Caco-2 (cell line): ENCODE measurements around the gene SLC28A1. TPM values are rescaled to one million over a fixed set of nuclear protein-coding genes. Genes with fewer than 3 reads are reported as not detected.
A peak's percentile ranks its signal among the peaks of the same experiment; 100 is the strongest.

Experiments
- BruUV-seq: library from RNA; stranded (reverse); fragments of 400-500 nt; replicated peaks from 2 replicates; lab custom pipeline; 2021; lab: Mats Ljungman, UMichigan
- CTCF ChIA-PET: fragments of 300-600 bp; sonication (Branson Sonifier 250); formaldehyde crosslinking; loops from one replicate; lab custom pipeline; 2022; ENCODE audit warnings: antibody characterized with exemption; lab: Charles Lee
- POLR2A ChIA-PET: fragments of 300-600 bp; sonication (Branson Sonifier 250); formaldehyde crosslinking; loops from one replicate; lab custom pipeline; 2022; ENCODE audit warnings: antibody characterized with exemption; lab: Charles Lee
- DNase-seq, 2 experiments: peaks; one replicate each; pipeline versions ENCODE4 v3.0.0 to v3.0.0-alpha.2; 2020 to 2022
- H3K27me3 ChIP-seq: replicated peaks from 2 replicates; pipeline ENCODE4 v1.6.0; 2011; ENCODE audit warnings: low read length; ENCODE audit not compliant: control insufficient read depth, insufficient read depth
- H3K36me3 ChIP-seq: 2 replicates; pipeline ENCODE4 v1.5.1; 2011; ENCODE audit warnings: low read length; ENCODE audit not compliant: control insufficient read depth, insufficient read depth
- H3K4me1 ChIP-seq: fragments of 250-450 bp; sonication (Bioruptor Pico); 2 replicates; pipeline ENCODE4 v1.5.1; 2020; ENCODE audit warnings: mild to moderate bottlenecking
- H3K4me3 ChIP-seq: 2 replicates; pipeline ENCODE4 v1.5.1; 2011; ENCODE audit warnings: low read depth, mild to moderate bottlenecking, control low read depth, low read length
- H3K9me3 ChIP-seq: fragments of 250-450 bp; sonication (Bioruptor Pico); 2 replicates; pipeline ENCODE4 v1.5.1; 2020; ENCODE audit warnings: mild to moderate bottlenecking, moderate library complexity
- H3K27ac Mint-ChIP-seq: one replicate; pipeline ENCODE4 v1.8.0; 2022; ENCODE audit warnings: mixed read lengths; ENCODE audit not compliant: unreplicated experiment
- H3K27me3 Mint-ChIP-seq: one replicate; pipeline ENCODE4 v1.8.0; 2022; ENCODE audit warnings: mixed read lengths; ENCODE audit not compliant: insufficient read depth, unreplicated experiment
- H3K36me3 Mint-ChIP-seq: one replicate; pipeline ENCODE4 v1.8.0; 2022; ENCODE audit warnings: mild to moderate bottlenecking, mixed read lengths; ENCODE audit not compliant: insufficient read depth, unreplicated experiment
- H3K4me1 Mint-ChIP-seq: one replicate; pipeline ENCODE4 v1.8.0; 2022; ENCODE audit warnings: low read depth, mixed read lengths; ENCODE audit not compliant: unreplicated experiment
- H3K4me3 Mint-ChIP-seq: one replicate; pipeline ENCODE4 v1.8.0; 2022; ENCODE audit warnings: mild to moderate bottlenecking, moderate library complexity, mixed read lengths; ENCODE audit not compliant: unreplicated experiment
- H3K9me3 Mint-ChIP-seq: one replicate; pipeline ENCODE4 v1.8.0; 2022; ENCODE audit warnings: mixed read lengths; ENCODE audit not compliant: unreplicated experiment
- CTCF ChIP-seq, 2 experiments: fragments of 200-600 bp in 1 of 2; IDR thresholded peaks; 1 replicate in 1 of 2; 2 replicates in 1 of 2; pipeline versions ENCODE4 v1.5.1 to v1.8.0; 2011 to 2022; ENCODE audit warnings: antibody characterized with exemption in 1 of 2, control low read depth in 1 of 2, inconsistent platforms in 1 of 2, low read depth in 1 of 2, low read length in 1 of 2, mild to moderate bottlenecking in 1 of 2, moderate library complexity in 1 of 2; ENCODE audit not compliant: insufficient read depth in 1 of 2, severe bottlenecking in 1 of 2, unreplicated experiment in 1 of 2
- intact Hi-C: fragments of 100-400 bp; cut with micrococcal nuclease; formaldehyde crosslinking; loops from one replicate; pipeline ENCODE4 v1.10.0; 2022; ENCODE audit not compliant: unreplicated experiment
- total RNA-seq: library from RNA; stranded (reverse); gene quantifications from 2 replicates; pipeline ENCODE4 v1.2.3, GENCODE V29; 2022

SLC28A1 gene
- total RNA-seq, 1 experiment from 2014 or later = not detected

GRCh38 chr15:84991014-84991712 lies 106.7 kb downstream of the SLC28A1 start:
- peaks cover 11% of the 10 kb centered on the region for H3K4me1 ChIP-seq
- no peak for DNase-seq
- H3K27me3 Mint-ChIP-seq = no peaks in the 10 kb centered on the region
- TF ChIP-seq CTCF (IDR thresholded peaks at IDR 0.05; ENCODE audit: insufficient read depth in 1 of 2, low read depth in 1 of 2, low read length in 1 of 2, severe bottlenecking in 1 of 2, unreplicated experiment in 1 of 2) = no peak
- H3K27me3 ChIP-seq = no peaks in the 10 kb centered on the region
- no peak overlapping the region for H3K4me3 ChIP-seq
- intact Hi-C loops = no loop called here
- no peaks in the 10 kb centered on the region for H3K36me3 ChIP-seq
- no peaks in the 10 kb centered on the region for H3K9me3 Mint-ChIP-seq
- no peak overlapping the region for H3K27ac Mint-ChIP-seq
- no peaks in the 10 kb centered on the region for H3K9me3 ChIP-seq
- ChIA-PET CTCF (no interaction called here), POLR2A (no interaction called here)
- peaks cover 11% of the 10 kb centered on the region for H3K4me1 Mint-ChIP-seq
- no peak overlapping the region for H3K4me3 Mint-ChIP-seq
- no peaks in the 10 kb centered on the region for H3K36me3 Mint-ChIP-seq
- BruUV-seq = no TSS peak

GRCh38 chr15:84992157-84992944 lies 107.9 kb downstream of the SLC28A1 start:
- BruUV-seq = no TSS peak
- ChIA-PET POLR2A (interaction anchor here (1.0 kb wide), 1 partner anchor 12 kb away, joined by 3 read pairs; no protein-coding TSS in a partner anchor), CTCF (interaction anchor here (0.6 kb wide), 1 partner anchor 647 kb away, joined by 3 read pairs; no protein-coding TSS in a partner anchor)
- intact Hi-C loops = no loop called here
- Histone ChIP-seq H3K27me3 (no peaks in the 10 kb centered on the region), H3K9me3 (no peaks in the 10 kb centered on the region), H3K4me1 (peaks cover 11% of the 10 kb centered on the region), H3K36me3 (no peaks in the 10 kb centered on the region), H3K4me3 (no peak overlapping the region)
- peak overlapping the region; percentile 29 for H3K27ac Mint-ChIP-seq
- H3K4me1 Mint-ChIP-seq = peaks cover 11% of the 10 kb centered on the region
- TF ChIP-seq CTCF (IDR thresholded peaks at IDR 0.05; ENCODE audit: insufficient read depth in 1 of 2, low read depth in 1 of 2, low read length in 1 of 2, severe bottlenecking in 1 of 2, unreplicated experiment in 1 of 2) = no peak
- H3K9me3 Mint-ChIP-seq = no peaks in the 10 kb centered on the region
- no peaks in the 10 kb centered on the region for H3K27me3 Mint-ChIP-seq
- no peaks in the 10 kb centered on the region for H3K36me3 Mint-ChIP-seq
- peak in 1 of 2 experiments; percentile 11 for DNase-seq
- no peak overlapping the region for H3K4me3 Mint-ChIP-seq

Other genes with a start within 250 kb of the SLC28A1 start
- gene WDR73, start 230.4 kb upstream of the SLC28A1 start, total RNA-seq = 32.5 and 32.7 TPM in 2 replicates
- gene NMB, start 226.5 kb upstream of the SLC28A1 start, total RNA-seq = 7.5 and 8.6 TPM in 2 replicates
- gene SEC11A, start 168.5 kb upstream of the SLC28A1 start, total RNA-seq = 200 and 211 TPM in 2 replicates
- gene ZNF592, start 136.1 kb upstream of the SLC28A1 start, total RNA-seq = 29.1 and 30.6 TPM in 2 replicates
- gene ALPK3, start 67.3 kb upstream of the SLC28A1 start, total RNA-seq = 0.43 and 0.95 TPM in 2 replicates
- gene PDE8A, start 97.2 kb downstream of the SLC28A1 start, total RNA-seq = 25.2 and 32.0 TPM in 2 replicates